Neural progenitor cell (in vitro differentiated cells): ENCODE results near the gene NOTCH3.

Experiments
- CTCF ChIP-seq: fragments of 200-600 bp; sonication (generic); IDR thresholded peaks from 2 replicates; pipeline ENCODE4 v1.5.1; 2017; ENCODE audit warnings: antibody characterized with exemption, mild to moderate bottlenecking
- EZH2 ChIP-seq: fragments of 200-600 bp; sonication (generic); IDR thresholded peaks from 2 replicates; pipeline ENCODE4 v1.6.1; 2017; ENCODE audit warnings: antibody characterized with exemption, mild to moderate bottlenecking, moderate library complexity
- EZH2phosphoT487 ChIP-seq: fragments of 200-600 bp; sonication (generic); IDR thresholded peaks from 2 replicates; pipeline ENCODE4 v1.6.1; 2017; ENCODE audit warnings: antibody characterized with exemption

- TF ChIP-seq CTCF (no peak), EZH2 (no peak), EZH2phosphoT487 (no peak)
These were observed 37.9 kb upstream of the NOTCH3 start for GRCh38 chr19:15238639-15239155.
